ENCODE measurements around the gene LDHAL6A. TPM values are rescaled to one million over a fixed set of nuclear protein-coding genes. Genes with fewer than 3 reads are reported as not detected.
"Not testable (repeated sequence)": the region's sequence is repeated elsewhere in the genome, so short reads cannot be mapped to it uniquely, and the experiment has no call there.

The LDHAL6A gene
- not detected for total RNA-seq

GRCh38 chr11:18455686-18456372, at the start of gene LDHAL6A:
LDHAL6A (plus strand) TSS chr11:18455856; CDS start chr11:18456681, 825 bp downstream.
- H3K9me3 ChIP-seq, result no peaks in the 10 kb centered on the region
- H3K36me3 ChIP-seq, result no peaks in the 10 kb centered on the region
- no peak for TF ChIP-seq POLR2A (IDR thresholded peaks at IDR 0.05)
- peaks cover 19% of the 10 kb centered on the region for H3K27me3 ChIP-seq
- no peaks in the 10 kb centered on the region for H3K4me1 ChIP-seq
- no peak within 1 kb of the TSS for H3K27ac ChIP-seq
- 74% methylated on average over 10 of the region's 47 CpGs; no CpG with 5 or more reads in 1 of the 2 donors for WGBS, 2 donors (ENCODE audit: low coverage in 1 of 2)
- H3K4me3 ChIP-seq, result peak within 1 kb of the TSS in 1 of 2 donors; percentile 4
- no peak for ATAC-seq

- 25 to 31% methylated on average over 3 of the region's 3 CpGs for WGBS, 2 donors (ENCODE audit: low coverage in 1 of 2)
- H3K9me3 ChIP-seq, H3K27me3 ChIP-seq, H3K4me3 ChIP-seq, ATAC-seq: not testable (repeated sequence)
- H3K36me3 ChIP-seq, result peaks cover 3 to 67% of the 10 kb centered on the region in 2 donors
- TF ChIP-seq POLR2AphosphoS5 (IDR thresholded peaks at IDR 0.05), result peak; percentile 58
- H3K4me1 ChIP-seq, result peaks cover 0 to 21% (median 0%) of the 10 kb centered on the region in 3 donors
- H3K27ac ChIP-seq, result peak overlapping the region in 2 of 4 donors; percentile 36 to 58
Measured at GRCh38 chr11:18407400-18407799, 48.3 kb upstream of the LDHAL6A start.

GRCh38 chr11:18408558-18409291, 46.9 kb upstream of the LDHAL6A start:
- peaks cover 3 to 54% of the 10 kb centered on the region in 2 donors for H3K36me3 ChIP-seq

GRCh38 chr11:18416459-18416858, 39.2 kb upstream of the LDHAL6A start:
- Histone ChIP-seq H3K27me3 (no peaks in the 10 kb centered on the region), H3K27ac (no peak overlapping the region), H3K9me3 (no peaks in the 10 kb centered on the region), H3K4me1 (peaks cover 0 to 9% (median 0%) of the 10 kb centered on the region in 3 donors), H3K36me3 (no peaks in the 10 kb centered on the region), H3K4me3 (no peak overlapping the region)
- no peak for TF ChIP-seq EP300 (IDR thresholded peaks at IDR 0.05)
- TF ChIP-seq POLR2AphosphoS5 (IDR thresholded peaks at IDR 0.05), result no peak
- no peak for TF ChIP-seq POLR2A (IDR thresholded peaks at IDR 0.05)
- ATAC-seq, result no peak
- WGBS, 2 donors (ENCODE audit: low coverage in 1 of 2), result 38 to 70% methylated on average over 3 of the region's 3 CpGs

More at GRCh38 chr11:18408558-18409291, 46.9 kb upstream of the LDHAL6A start:
- H3K4me3 ChIP-seq, result no peak overlapping the region
- peaks cover 0 to 22% (median 0%) of the 10 kb centered on the region in 3 donors for H3K4me1 ChIP-seq
- H3K9me3 ChIP-seq, result no peaks in the 10 kb centered on the region
- 92 to 93% methylated on average over 7 to 9 of the region's 9 CpGs for WGBS, 2 donors (ENCODE audit: low coverage in 1 of 2)
- no peak overlapping the region for H3K27ac ChIP-seq
- TF ChIP-seq CTCF (IDR thresholded peaks at IDR 0.05) (no peak), POLR2AphosphoS5 (IDR thresholded peaks at IDR 0.05) (peak; percentile 17), POLR2A (IDR thresholded peaks at IDR 0.05) (no peak), EP300 (IDR thresholded peaks at IDR 0.05) (no peak)
- no peak for ATAC-seq
- no peaks in the 10 kb centered on the region for H3K27me3 ChIP-seq

GRCh38 chr11:18419040-18419439, 36.6 kb upstream of the LDHAL6A start:
- Histone ChIP-seq H3K27me3 (no peaks in the 10 kb centered on the region), H3K9me3 (no peaks in the 10 kb centered on the region), H3K27ac (no peak overlapping the region), H3K36me3 (no peaks in the 10 kb centered on the region), H3K4me1 (no peaks in the 10 kb centered on the region), H3K4me3 (no peak overlapping the region)
- TF ChIP-seq POLR2AphosphoS5 (IDR thresholded peaks at IDR 0.05) (no peak), POLR2A (IDR thresholded peaks at IDR 0.05) (no peak), CTCF (IDR thresholded peaks at IDR 0.05) (no peak), EP300 (IDR thresholded peaks at IDR 0.05) (no peak)
- 81 to 100% methylated on average over 2 of the region's 2 CpGs for WGBS, 2 donors (ENCODE audit: low coverage in 1 of 2)
- no peak for ATAC-seq

GRCh38 chr11:18420067-18420466, 35.6 kb upstream of the LDHAL6A start:
- ATAC-seq, result no peak
- WGBS, 2 donors (ENCODE audit: low coverage in 1 of 2), result 92% methylated on average over 2 of the region's 2 CpGs; no CpG with 5 or more reads in 1 of the 2 donors

More at GRCh38 chr11:18420067-18420466, 35.6 kb upstream of the LDHAL6A start:
- no peak overlapping the region for H3K4me3 ChIP-seq
- H3K4me1 ChIP-seq, result no peaks in the 10 kb centered on the region
- H3K9me3 ChIP-seq, result no peaks in the 10 kb centered on the region
- no peak overlapping the region for H3K27ac ChIP-seq
- TF ChIP-seq POLR2A (IDR thresholded peaks at IDR 0.05) (no peak), CTCF (IDR thresholded peaks at IDR 0.05) (no peak), EP300 (IDR thresholded peaks at IDR 0.05) (no peak), POLR2AphosphoS5 (IDR thresholded peaks at IDR 0.05) (no peak)
- no peaks in the 10 kb centered on the region for H3K36me3 ChIP-seq
- H3K27me3 ChIP-seq, result no peaks in the 10 kb centered on the region

Measured in gastroesophageal sphincter (tissue), 4 donors.